Peyer's patch (tissue), 4 donors: Measurements from ENCODE around the gene MACO1. TPM values are rescaled to one million over a fixed set of nuclear protein-coding genes. Genes with fewer than 3 reads are reported as not detected.
"Not testable (repeated sequence)": the region's sequence is repeated elsewhere in the genome, so short reads cannot be mapped to it uniquely, and the experiment has no call there.

Experiments used
- DNase-seq, 3 donors: peaks; one replicate each; pipeline ENCODE4 v3.0.0-alpha.2; 2017 to 2019
- H3K27ac ChIP-seq, 4 donors: fragments of 200-600 bp; sonication (generic); one replicate each; pipeline ENCODE4 v1.5.1; 2016 to 2019
- H3K27me3 ChIP-seq, 2 donors: fragments of 200-600 bp; sonication (generic); one replicate each; pipeline ENCODE4 v1.5.1; 2019
- H3K36me3 ChIP-seq, 3 donors: fragments of 200-600 bp; sonication (generic); one replicate each; pipeline ENCODE4 v1.5.1; 2016 to 2019
- H3K4me1 ChIP-seq, 4 donors: fragments of 200-600 bp; sonication (generic); one replicate each; pipeline ENCODE4 v1.5.1; 2016 to 2019
- H3K4me3 ChIP-seq, 4 donors: fragments of 200-600 bp; sonication (generic); 1 replicate in 3 of 4; 2 replicates in 1 of 4; pipeline ENCODE4 v1.5.1; 2016 to 2019; ENCODE audit warnings: mild to moderate bottlenecking in 1 of 4
- H3K9me3 ChIP-seq, 4 donors: fragments of 200-600 bp; sonication (generic); one replicate each; pipeline ENCODE4 v1.5.1; 2016 to 2019; ENCODE audit warnings: mild to moderate bottlenecking in 1 of 4
- CTCF ChIP-seq, 6 experiments: fragments of 450-650 bp in 4 of 6; fragments of 200-600 bp in 2 of 6; sonication (generic) in 1 of 6; IDR thresholded peaks; one replicate each; pipeline ENCODE4 v1.5.1; 2017 to 2019; ENCODE audit warnings: antibody characterized with exemption in 6 of 6, mild to moderate bottlenecking in 3 of 6, moderate library complexity in 1 of 6
- POLR2A ChIP-seq, 2 donors: fragments of 450-650 bp; IDR thresholded peaks; one replicate each; pipeline ENCODE4 v1.5.1; 2017; ENCODE audit warnings: antibody characterized with exemption in 2 of 2, mild to moderate bottlenecking in 2 of 2, moderate library complexity in 2 of 2
- total RNA-seq, 4 donors: library from RNA; depleted of rRNA; stranded (reverse); fragments of >200 nt; gene quantifications; one replicate each; pipeline ENCODE4 v1.1.0, GENCODE V29; 2016

The MACO1 gene
- total RNA-seq, 4 donors from 2014 or later: 17.7 to 25.6 (median 22.8) TPM

- TF ChIP-seq POLR2A (IDR thresholded peaks at IDR 0.05) (no peak), CTCF (IDR thresholded peaks at IDR 0.05) (no peak)
- Histone ChIP-seq H3K27me3 (no peaks in the 10 kb centered on the region), H3K4me1 (peaks cover 0 to 24% (median 7%) of the 10 kb centered on the region in 4 donors), H3K9me3 (no peaks in the 10 kb centered on the region), H3K36me3 (no peaks in the 10 kb centered on the region), H3K4me3 (no peak overlapping the region), H3K27ac (no peak overlapping the region)
- no peak for DNase-seq
Measured at GRCh38 chr1:25439287-25439686, 8.6 kb downstream of the MACO1 start.

- DNase-seq: no peak
- Histone ChIP-seq H3K4me3 (no peak overlapping the region), H3K4me1 (no peaks in the 10 kb centered on the region), H3K9me3 (no peaks in the 10 kb centered on the region), H3K27ac (no peak overlapping the region), H3K27me3 (no peaks in the 10 kb centered on the region), H3K36me3 (peaks cover 0 to 4% (median 0%) of the 10 kb centered on the region in 3 donors)
- TF ChIP-seq CTCF (IDR thresholded peaks at IDR 0.05) (peak in 1 of 6 experiments; percentile 16), POLR2A (IDR thresholded peaks at IDR 0.05) (no peak)
Measured at GRCh38 chr1:25442178-25442577, 11.5 kb downstream of the MACO1 start.

- Histone ChIP-seq H3K27me3 (no peaks in the 10 kb centered on the region), H3K27ac (no peak overlapping the region), H3K36me3 (peaks cover 0 to 11% (median 0%) of the 10 kb centered on the region in 3 donors), H3K9me3 (no peaks in the 10 kb centered on the region), H3K4me3 (no peak overlapping the region), H3K4me1 (no peaks in the 10 kb centered on the region)
- no peak for DNase-seq
- no peak for TF ChIP-seq CTCF (IDR thresholded peaks at IDR 0.05)
- no peak for TF ChIP-seq POLR2A (IDR thresholded peaks at IDR 0.05)
Measured at GRCh38 chr1:25443030-25443699, 12.5 kb downstream of the MACO1 start.

GRCh38 chr1:25444604-25445003, 13.9 kb downstream of the MACO1 start:
- not testable (repeated sequence) for H3K27me3 ChIP-seq, DNase-seq, H3K9me3 ChIP-seq, H3K4me3 ChIP-seq, H3K4me1 ChIP-seq, H3K27ac ChIP-seq
- H3K36me3 ChIP-seq: peaks cover 0 to 23% (median 0%) of the 10 kb centered on the region in 3 donors

- H3K4me3 ChIP-seq: no peak overlapping the region
- H3K36me3 ChIP-seq: peaks cover 0 to 32% (median 0%) of the 10 kb centered on the region in 3 donors
- H3K27ac ChIP-seq: no peak overlapping the region
- TF ChIP-seq CTCF (IDR thresholded peaks at IDR 0.05) (no peak), POLR2A (IDR thresholded peaks at IDR 0.05) (no peak)
- no peaks in the 10 kb centered on the region for H3K9me3 ChIP-seq
- no peaks in the 10 kb centered on the region for H3K4me1 ChIP-seq
- no peaks in the 10 kb centered on the region for H3K27me3 ChIP-seq
- DNase-seq: no peak
Measured at GRCh38 chr1:25445993-25446538, 15.4 kb downstream of the MACO1 start.

- Histone ChIP-seq H3K27ac (no peak overlapping the region), H3K4me3 (no peak overlapping the region), H3K4me1 (no peaks in the 10 kb centered on the region), H3K9me3 (no peaks in the 10 kb centered on the region), H3K27me3 (no peaks in the 10 kb centered on the region), H3K36me3 (peaks cover 0 to 32% (median 0%) of the 10 kb centered on the region in 3 donors)
- DNase-seq: no peak
- TF ChIP-seq CTCF (IDR thresholded peaks at IDR 0.05) (no peak), POLR2A (IDR thresholded peaks at IDR 0.05) (no peak)
Measured at GRCh38 chr1:25447547-25447946, 16.9 kb downstream of the MACO1 start.
